ENCODE data around the gene DHX57.
"Not testable (repeated sequence)": the region's sequence is repeated elsewhere in the genome, so short reads cannot be mapped to it uniquely, and the experiment has no call there.

Gene DHX57

DNA sequence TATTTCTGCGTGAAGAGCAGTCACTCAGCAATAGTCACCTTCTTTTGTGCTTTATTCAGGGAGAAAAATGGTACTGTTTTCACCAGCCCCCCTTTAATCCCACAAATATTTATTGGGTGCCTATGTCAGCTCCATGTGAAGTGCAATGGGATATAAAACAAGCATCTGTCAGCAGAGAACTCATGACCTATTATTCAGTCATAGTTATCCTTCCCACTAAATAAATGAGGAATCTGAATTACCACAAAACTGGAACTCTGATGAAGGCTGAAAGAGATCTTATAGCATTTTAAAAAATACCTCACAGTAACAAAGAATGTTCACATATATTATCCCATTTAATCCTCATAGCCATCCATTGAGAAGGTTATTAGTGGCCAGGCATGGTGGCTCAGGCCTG lies 45.8 kb downstream of the DHX57 start:
- ChIA-PET CTCF (no interaction called here), POLR2A (no interaction called here)
- no peak for DNase-seq (ENCODE audit: extremely low spot score)
- TF ChIP-seq FOXM1 (IDR thresholded peaks at IDR 0.05; ENCODE audit: borderline replicate concordance) (no peak), NFRKB (IDR thresholded peaks at IDR 0.05) (no peak), ELF4 (IDR thresholded peaks at IDR 0.05) (no peak), CTBP1 (IDR thresholded peaks at IDR 0.05; ENCODE audit: borderline replicate concordance) (no peak), TARDBP (IDR thresholded peaks at IDR 0.05) (no peak), LEF1 (IDR thresholded peaks at IDR 0.05; ENCODE audit: borderline replicate concordance) (no peak), FOXA1 (IDR thresholded peaks at IDR 0.05) (no peak)

DNA sequence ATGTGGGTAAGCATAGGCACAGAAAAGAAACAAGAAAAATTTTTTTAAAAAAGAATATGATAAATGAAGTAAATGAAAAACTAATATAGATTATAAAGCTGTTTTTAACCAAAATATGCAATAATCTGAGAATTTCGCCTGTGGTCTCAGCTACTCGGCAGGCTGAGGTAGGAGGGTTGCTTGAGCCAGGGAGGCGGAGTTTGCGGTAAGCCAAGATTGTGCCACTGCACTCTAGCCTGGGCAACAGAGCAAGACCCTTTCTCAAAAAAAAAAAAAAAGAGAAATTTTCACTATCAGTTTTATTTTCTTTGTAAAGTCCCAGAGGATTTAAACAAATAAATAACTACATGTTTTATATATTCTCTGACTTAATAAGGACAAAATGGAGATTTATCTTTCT lies 47.3 kb downstream of the DHX57 start:
- ChIA-PET POLR2A (interaction anchor here (0.8 kb wide), 1 partner anchor 77 kb away, joined by 3 read pairs; the partner anchor contains the start of gene SRSF7), CTCF (no interaction called here)
- TF ChIP-seq SP1 (IDR thresholded peaks at IDR 0.05): no peak
- TF ChIP-seq ELF4 (IDR thresholded peaks at IDR 0.05): no peak
- TF ChIP-seq TARDBP (IDR thresholded peaks at IDR 0.05): no peak
- TF ChIP-seq HDGF (IDR thresholded peaks at IDR 0.05; ENCODE audit: borderline replicate concordance): no peak
- TF ChIP-seq ZNF384 (IDR thresholded peaks at IDR 0.05): no peak
- no peak for TF ChIP-seq CTBP1 (IDR thresholded peaks at IDR 0.05; ENCODE audit: borderline replicate concordance)
- TF ChIP-seq, protein P1, sequence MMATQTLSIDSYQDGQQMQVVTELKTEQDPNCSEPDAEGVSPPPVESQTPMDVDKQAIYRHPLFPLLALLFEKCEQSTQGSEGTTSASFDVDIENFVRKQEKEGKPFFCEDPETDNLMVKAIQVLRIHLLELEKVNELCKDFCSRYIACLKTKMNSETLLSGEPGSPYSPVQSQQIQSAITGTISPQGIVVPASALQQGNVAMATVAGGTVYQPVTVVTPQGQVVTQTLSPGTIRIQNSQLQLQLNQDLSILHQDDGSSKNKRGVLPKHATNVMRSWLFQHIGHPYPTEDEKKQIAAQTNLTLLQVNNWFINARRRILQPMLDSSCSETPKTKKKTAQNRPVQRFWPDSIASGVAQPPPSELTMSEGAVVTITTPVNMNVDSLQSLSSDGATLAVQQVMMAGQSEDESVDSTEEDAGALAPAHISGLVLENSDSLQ (IDR thresholded peaks at IDR 0.05): no peak
- no peak for TF ChIP-seq NFRKB (IDR thresholded peaks at IDR 0.05)
- no peak for TF ChIP-seq FOXM1 (IDR thresholded peaks at IDR 0.05; ENCODE audit: borderline replicate concordance)
- TF ChIP-seq BHLHE40 (IDR thresholded peaks at IDR 0.05; ENCODE audit: borderline replicate concordance): no peak
- DNase-seq (ENCODE audit: extremely low spot score): no peak

DNA sequence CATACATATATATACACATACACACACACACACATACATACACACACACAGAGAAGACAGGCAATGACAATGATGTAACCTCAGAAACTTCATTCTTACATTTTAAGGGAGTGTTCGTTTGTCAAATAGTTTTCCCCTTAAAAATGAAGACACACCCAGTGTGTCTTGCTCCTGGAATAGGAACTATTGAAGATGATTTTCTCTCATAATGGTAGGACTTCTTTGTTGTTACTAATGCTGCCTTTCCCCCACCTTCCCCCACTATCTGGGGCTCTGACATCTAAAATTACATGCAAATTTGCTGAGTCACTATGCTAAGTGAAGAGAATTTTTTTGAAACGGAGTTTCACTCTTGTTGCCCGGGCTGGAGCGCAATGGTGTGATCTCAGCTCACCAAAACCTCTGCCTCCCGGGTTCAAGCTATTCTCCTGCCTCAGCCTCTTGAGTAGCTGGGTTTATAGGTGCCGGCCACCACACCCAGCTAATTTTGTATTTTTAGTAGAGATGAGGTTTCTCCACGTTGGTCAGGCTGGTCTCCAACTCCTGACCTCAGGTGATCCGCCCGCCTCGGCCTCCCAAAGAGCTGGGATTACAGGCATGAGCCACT lies 48.1 kb downstream of the DHX57 start:
- POLR2A ChIA-PET: interaction anchor here (0.8 to 0.9 kb wide), 2 partner anchors 76 kb away, joined by 3 to 4 read pairs; partner anchors contain the start of gene SRSF7
- CTCF ChIA-PET: not testable (repeated sequence)

DNA sequence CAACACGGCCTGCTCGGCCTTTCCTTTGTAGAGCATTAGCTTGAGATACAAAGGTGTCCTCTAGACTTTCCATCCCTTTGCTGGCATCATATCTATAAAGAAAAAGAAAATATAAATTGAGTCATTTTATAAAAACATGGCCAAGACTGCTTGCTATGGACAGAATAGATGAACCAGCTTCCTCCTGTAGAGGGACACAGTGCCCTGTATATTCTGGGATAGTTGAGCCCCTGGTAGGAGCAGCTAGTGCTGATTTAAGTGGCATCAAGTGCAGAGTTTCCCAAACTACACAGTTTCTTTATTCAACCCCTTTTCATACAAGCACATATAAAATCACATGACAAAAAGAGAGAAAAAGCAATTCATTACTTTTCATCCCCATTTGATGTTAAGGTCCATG lies 49.8 kb downstream of the DHX57 start:
- no peak for DNase-seq (ENCODE audit: extremely low spot score)
- no peak for TF ChIP-seq ZNF384 (IDR thresholded peaks at IDR 0.05)
- no peak for TF ChIP-seq SP1 (IDR thresholded peaks at IDR 0.05)
- no peak for TF ChIP-seq ELF4 (IDR thresholded peaks at IDR 0.05)
- TF ChIP-seq ARNT (IDR thresholded peaks at IDR 0.05): no peak
- TF ChIP-seq FOXM1 (IDR thresholded peaks at IDR 0.05; ENCODE audit: borderline replicate concordance): no peak
- TF ChIP-seq FOXK2 (IDR thresholded peaks at IDR 0.05): no peak
- no peak for TF ChIP-seq CTBP1 (IDR thresholded peaks at IDR 0.05; ENCODE audit: borderline replicate concordance)
- no peak for TF ChIP-seq L3MBTL2 (conservative IDR thresholded peaks at IDR 0.05)
- TF ChIP-seq TARDBP (IDR thresholded peaks at IDR 0.05): no peak
- TF ChIP-seq FOXA1 (IDR thresholded peaks at IDR 0.05): no peak
- TF ChIP-seq NFRKB (IDR thresholded peaks at IDR 0.05): no peak
- no peak for TF ChIP-seq BHLHE40 (IDR thresholded peaks at IDR 0.05; ENCODE audit: borderline replicate concordance)
- ChIA-PET CTCF (no interaction called here), POLR2A (interaction anchor here (0.9 kb wide), 1 partner anchor 75 kb away, joined by 3 read pairs; the partner anchor contains the start of gene SRSF7)

More for the DNA sequence above, 48.1 kb downstream of the DHX57 start:
- not testable (repeated sequence) for DNase-seq (ENCODE audit: extremely low spot score)

DNA sequence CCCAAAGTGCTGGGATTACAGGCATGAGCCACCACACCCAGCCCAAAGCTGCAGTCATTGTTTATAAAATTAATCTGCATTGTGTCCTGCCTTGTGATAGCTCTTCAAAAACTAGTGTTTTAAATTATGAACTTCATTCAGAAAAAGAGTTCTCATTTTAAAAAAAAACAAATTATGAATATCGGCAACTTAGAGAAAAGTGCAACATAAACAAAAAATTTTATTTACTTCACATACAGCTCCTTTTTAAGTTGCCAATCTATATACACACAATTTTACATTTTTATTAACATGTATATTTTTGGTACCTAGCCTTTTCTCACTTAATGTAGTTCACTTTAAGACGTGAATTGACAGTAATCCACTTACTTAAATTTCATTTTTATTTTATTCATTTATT lies 50.8 kb downstream of the DHX57 start:
- POLR2A ChIA-PET: no interaction called here
- CTCF ChIA-PET: no interaction called here
- no peak for DNase-seq (ENCODE audit: extremely low spot score)
- no peak for TF ChIP-seq FOXM1 (IDR thresholded peaks at IDR 0.05; ENCODE audit: borderline replicate concordance)
- TF ChIP-seq SP1 (IDR thresholded peaks at IDR 0.05): no peak
- no peak for TF ChIP-seq CTBP1 (IDR thresholded peaks at IDR 0.05; ENCODE audit: borderline replicate concordance)
- TF ChIP-seq FOXK2 (IDR thresholded peaks at IDR 0.05): no peak
- no peak for TF ChIP-seq TARDBP (IDR thresholded peaks at IDR 0.05)
- TF ChIP-seq BHLHE40 (IDR thresholded peaks at IDR 0.05; ENCODE audit: borderline replicate concordance): no peak
- TF ChIP-seq HDGF (IDR thresholded peaks at IDR 0.05; ENCODE audit: borderline replicate concordance): no peak
- TF ChIP-seq ZNF384 (IDR thresholded peaks at IDR 0.05): no peak
- no peak for TF ChIP-seq L3MBTL2 (conservative IDR thresholded peaks at IDR 0.05)
- TF ChIP-seq ELF4 (IDR thresholded peaks at IDR 0.05): no peak
- no peak for TF ChIP-seq LEF1 (IDR thresholded peaks at IDR 0.05; ENCODE audit: borderline replicate concordance)
- TF ChIP-seq NFRKB (IDR thresholded peaks at IDR 0.05): no peak
- no peak for TF ChIP-seq FOXA1 (IDR thresholded peaks at IDR 0.05)
- no peak for TF ChIP-seq ARNT (IDR thresholded peaks at IDR 0.05)
- TF ChIP-seq, protein P1 (IDR thresholded peaks at IDR 0.05): no peak

DNA sequence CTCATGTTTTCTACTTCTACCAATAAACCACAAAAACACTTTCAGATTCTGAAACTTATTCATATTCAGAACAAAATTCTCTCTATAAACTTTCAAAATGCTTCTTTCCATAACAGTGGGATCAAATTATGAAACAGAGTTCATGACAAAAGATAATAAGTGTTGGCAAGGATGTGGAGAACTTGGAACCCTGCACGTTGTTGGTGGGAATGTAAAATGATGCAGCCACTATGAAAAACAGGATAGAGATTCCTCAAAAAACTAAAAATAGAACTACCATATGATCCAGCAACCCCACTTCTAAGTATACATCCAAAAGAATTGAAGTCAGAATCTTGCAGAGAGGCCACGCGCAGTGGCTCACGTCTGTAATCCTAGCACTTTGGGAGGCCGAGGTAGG lies 52.3 kb downstream of the DHX57 start:
- TF ChIP-seq FOXA1 (IDR thresholded peaks at IDR 0.05): no peak
- TF ChIP-seq LEF1 (IDR thresholded peaks at IDR 0.05; ENCODE audit: borderline replicate concordance): no peak
- TF ChIP-seq ELF4 (IDR thresholded peaks at IDR 0.05): no peak
- TF ChIP-seq BHLHE40 (IDR thresholded peaks at IDR 0.05; ENCODE audit: borderline replicate concordance): no peak
- TF ChIP-seq FOXM1 (IDR thresholded peaks at IDR 0.05; ENCODE audit: borderline replicate concordance): no peak
- no peak for TF ChIP-seq ZNF384 (IDR thresholded peaks at IDR 0.05)
- TF ChIP-seq ARNT (IDR thresholded peaks at IDR 0.05): no peak
- TF ChIP-seq L3MBTL2 (conservative IDR thresholded peaks at IDR 0.05): no peak
- no peak for TF ChIP-seq SP1 (IDR thresholded peaks at IDR 0.05)
- no peak for TF ChIP-seq SUZ12 (IDR thresholded peaks at IDR 0.05)
- TF ChIP-seq, protein P1 (IDR thresholded peaks at IDR 0.05): no peak
- CTCF ChIA-PET: no interaction called here
- DNase-seq (ENCODE audit: extremely low spot score): no peak
- POLR2A ChIA-PET: no interaction called here
